ENCODE data around the gene NPIPB6.
"Not testable (repeated sequence)": the region's sequence is repeated elsewhere in the genome, so short reads cannot be mapped to it uniquely, and the experiment has no call there.

NPIPB6 gene

GRCh38 chr16:28363408-28363807 lies at the start of gene NPIPB6:
TSS of gene NPIPB6 (minus strand) at chr16:28363508. CDS start at chr16:28362822, 686 bp downstream.
- in situ Hi-C loops (cut with HindIII; ENCODE audit: low sequenced_read_pairs) = not testable (repeated sequence)

DNA sequence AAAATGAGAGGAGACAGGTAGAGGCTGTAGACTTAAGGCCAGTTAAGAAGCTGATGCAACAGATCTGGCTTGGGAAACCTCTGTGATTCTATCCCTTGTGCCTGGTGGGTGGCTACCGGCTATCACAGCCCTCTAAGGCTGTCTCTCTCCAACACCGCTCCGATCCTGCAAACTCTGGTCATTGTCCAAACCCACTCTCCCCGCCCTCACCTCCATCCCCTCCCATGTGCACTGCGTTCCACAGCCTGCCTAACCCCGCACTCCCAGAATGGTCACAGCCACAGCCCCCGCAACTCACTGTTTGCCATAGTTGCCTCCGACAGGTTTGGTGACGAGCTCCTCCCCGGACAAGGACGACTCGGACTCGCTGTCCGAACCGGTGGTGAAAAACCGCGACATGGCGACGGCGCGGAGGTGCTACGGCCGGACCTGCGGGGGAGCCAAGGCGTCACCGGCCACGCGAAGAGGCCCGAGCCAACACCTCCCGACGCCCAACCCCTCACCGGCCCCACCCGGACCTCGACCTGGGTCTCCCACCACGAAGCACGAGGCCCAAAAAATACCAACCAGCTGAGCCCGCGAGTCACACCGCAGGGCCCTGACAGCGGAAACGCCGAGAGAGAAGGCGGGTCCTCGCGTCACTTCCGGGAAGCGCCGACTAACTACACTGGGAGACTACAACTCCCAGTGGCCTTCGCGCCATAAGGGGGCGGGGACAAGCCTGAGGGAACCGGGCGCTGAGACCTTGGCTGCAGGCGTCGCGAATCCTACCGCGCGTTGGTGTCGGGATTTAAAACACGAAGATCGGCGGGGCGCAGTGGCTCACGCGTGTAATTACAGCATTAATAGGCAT lies 40.1 kb upstream of the NPIPB6 start, which contains the start of gene EIF3CL:
TSS of gene EIF3CL (minus strand) at position 622 of the 853 bp plus-strand sequence. CDS start at position 399, 223 bp downstream.
- in situ Hi-C loops (cut with HindIII; ENCODE audit: low sequenced_read_pairs) = not testable (repeated sequence)

DNA sequence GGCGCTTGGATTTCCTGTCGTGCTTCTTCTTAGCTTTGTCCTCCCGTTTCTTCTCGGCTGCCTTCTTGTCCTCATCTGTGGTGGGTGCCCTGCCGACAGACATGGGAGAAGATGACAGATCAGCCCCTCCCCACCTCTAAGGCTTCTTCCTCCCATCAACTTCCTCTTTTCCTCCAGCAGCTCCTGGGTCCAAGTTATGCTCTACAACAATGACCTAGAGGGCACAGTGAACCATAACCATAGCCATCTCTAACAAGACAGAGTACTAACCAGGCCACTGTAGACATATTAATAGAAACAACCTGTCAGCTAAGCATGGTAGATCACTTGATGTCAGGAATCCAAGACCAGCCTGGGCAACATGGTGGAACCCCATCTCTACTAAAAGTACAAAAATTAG lies 28.7 kb upstream of the NPIPB6 start:
- in situ Hi-C loops (cut with HindIII; ENCODE audit: low sequenced_read_pairs) = not testable (repeated sequence)

DNA sequence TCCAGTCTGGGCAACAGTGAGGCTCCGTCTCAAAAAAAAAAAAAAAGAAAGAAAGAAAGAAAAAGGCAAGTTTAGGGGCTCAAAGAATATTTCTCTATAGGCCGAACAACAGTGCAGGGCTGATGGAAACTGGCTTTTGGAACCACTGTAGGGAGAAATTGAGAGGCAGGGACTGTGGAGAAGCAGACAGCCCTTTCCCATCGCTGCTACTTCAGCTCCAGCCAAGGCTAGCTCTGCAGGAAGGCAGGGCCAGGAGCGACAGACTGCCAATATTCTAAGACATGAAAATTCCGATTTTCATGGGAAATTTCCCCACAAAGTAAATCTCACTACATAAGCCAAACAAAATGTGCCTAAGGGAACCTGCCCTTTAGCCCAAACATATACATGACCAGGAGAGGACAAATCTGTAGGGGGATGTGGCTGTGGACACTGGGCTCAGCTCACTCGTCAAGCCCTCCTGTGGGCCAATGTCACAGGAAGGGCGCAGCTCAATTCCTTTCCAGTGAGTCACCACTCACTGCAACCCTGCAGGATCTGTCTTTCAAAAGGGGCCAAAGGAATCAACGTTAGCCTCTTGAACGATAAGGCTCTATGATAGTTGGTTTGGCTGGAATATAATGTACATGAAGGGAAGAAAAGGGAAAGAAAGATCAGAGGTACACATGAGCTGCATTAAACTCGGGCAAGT lies 19.0 kb upstream of the NPIPB6 start:
- in situ Hi-C loops (cut with HindIII; ENCODE audit: low sequenced_read_pairs) = not testable (repeated sequence)

DNA sequence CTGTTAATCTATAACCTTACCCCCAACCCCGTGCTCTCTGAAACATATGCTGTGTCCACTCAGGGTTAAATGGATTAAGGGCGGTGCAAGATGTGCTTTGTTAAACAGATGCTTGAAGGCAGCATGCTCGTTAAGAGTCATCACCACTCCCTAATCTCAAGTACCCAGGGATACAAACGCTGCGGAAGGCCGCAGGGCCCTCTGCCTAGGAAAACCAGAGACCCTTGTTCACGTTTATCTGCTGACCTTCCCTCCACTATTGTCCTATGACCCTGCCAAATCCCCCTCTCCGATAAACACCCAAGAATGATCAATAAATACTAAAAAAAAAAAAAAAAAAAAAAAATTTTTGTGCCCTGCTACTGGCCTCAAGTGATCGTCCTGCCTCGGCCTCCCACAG lies 14.5 kb upstream of the NPIPB6 start:
- in situ Hi-C loops (cut with HindIII; ENCODE audit: low sequenced_read_pairs) = not testable (repeated sequence)

- in situ Hi-C loops (cut with HindIII; ENCODE audit: low sequenced_read_pairs) = not testable (repeated sequence)
Measured at GRCh38 chr16:28377108-28377625, 13.9 kb upstream of the NPIPB6 start.

- in situ Hi-C loops (cut with HindIII; ENCODE audit: low sequenced_read_pairs) = not testable (repeated sequence)
Measured at GRCh38 chr16:28375115-28375514, 11.8 kb upstream of the NPIPB6 start.

DNA sequence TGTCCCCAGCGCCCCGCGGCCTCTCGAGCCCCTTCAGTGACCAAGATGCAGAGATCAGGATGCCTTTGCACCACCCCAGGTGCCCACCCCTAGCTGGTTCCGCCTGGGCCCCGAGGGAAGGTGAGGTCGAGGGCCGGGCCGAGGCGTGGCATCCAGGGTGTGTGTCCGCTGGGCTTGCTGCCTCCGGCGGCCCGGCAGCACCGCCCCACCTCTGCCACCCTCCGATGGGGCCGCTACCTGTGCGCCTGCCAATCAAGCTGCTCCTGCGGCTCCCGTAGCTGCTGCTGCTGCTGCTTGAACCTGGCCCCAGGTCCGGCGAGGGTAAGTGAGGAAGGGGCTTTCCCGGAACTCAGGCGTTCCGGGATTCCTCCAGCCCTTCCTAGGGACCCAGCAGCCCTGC lies 11.0 kb upstream of the NPIPB6 start:
- in situ Hi-C loops (cut with HindIII; ENCODE audit: low sequenced_read_pairs) = not testable (repeated sequence)

GRCh38 chr16:28367926-28368325 lies 4.6 kb upstream of the NPIPB6 start:
- in situ Hi-C loops (cut with HindIII; ENCODE audit: low sequenced_read_pairs) = not testable (repeated sequence)

- in situ Hi-C loops (cut with HindIII; ENCODE audit: low sequenced_read_pairs) = not testable (repeated sequence)
Measured at GRCh38 chr16:28364268-28365173, 1.2 kb upstream of the NPIPB6 start.

- in situ Hi-C loops (cut with HindIII; ENCODE audit: low sequenced_read_pairs) = not testable (repeated sequence)
Measured at GRCh38 chr16:28362600-28362999, 708 bp downstream of the NPIPB6 start.

GRCh38 chr16:28338230-28338629 lies 25.1 kb downstream of the NPIPB6 start:
- in situ Hi-C loops (cut with HindIII; ENCODE audit: low sequenced_read_pairs) = not testable (repeated sequence)

GRCh38 chr16:28336940-28337710 lies 26.2 kb downstream of the NPIPB6 start:
- in situ Hi-C loops (cut with HindIII; ENCODE audit: low sequenced_read_pairs) = not testable (repeated sequence)

DNA sequence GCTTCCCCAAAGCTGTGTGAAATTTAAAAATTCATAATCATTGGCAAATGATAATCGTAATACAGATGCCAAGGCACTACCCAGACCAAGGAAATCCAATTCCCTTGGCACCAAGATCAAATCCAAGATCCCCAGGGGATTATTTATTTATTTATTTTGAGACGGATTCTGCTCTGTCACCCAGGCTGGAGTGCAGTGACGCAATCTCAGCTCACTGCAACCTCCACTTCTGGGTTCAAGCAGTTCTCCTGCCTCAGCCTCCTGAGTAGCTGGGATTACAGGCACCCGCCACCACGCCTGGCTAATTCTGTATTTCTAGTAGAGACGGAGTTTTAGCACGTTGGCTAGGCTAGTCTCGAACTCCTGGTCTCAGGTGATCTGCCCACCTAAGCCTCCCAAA lies 27.6 kb downstream of the NPIPB6 start:
- in situ Hi-C loops (cut with HindIII; ENCODE audit: low sequenced_read_pairs) = not testable (repeated sequence)

DNA sequence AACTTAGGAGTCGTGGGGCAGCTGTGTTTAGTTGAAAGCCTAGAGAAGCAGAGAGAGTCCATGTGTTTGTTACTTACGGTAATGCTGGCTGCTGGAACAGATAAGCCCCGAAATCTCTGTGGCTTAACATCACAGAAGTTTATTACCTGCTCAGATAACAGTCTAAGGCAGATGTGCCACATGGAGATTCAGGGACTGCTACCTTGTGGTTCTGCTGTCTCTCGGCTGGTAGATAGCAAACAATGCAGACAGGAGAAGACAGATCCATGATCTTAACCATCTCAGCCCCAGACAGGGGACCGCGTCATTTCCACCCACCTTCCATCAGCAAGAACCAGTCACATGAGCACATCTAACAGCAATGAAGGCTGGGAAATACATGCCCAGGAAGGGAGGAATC lies 30.7 kb downstream of the NPIPB6 start:
- in situ Hi-C loops (cut with HindIII; ENCODE audit: low sequenced_read_pairs) = not testable (repeated sequence)

- in situ Hi-C loops (cut with HindIII; ENCODE audit: low sequenced_read_pairs) = not testable (repeated sequence)
Measured at GRCh38 chr16:28330981-28331380, 32.3 kb downstream of the NPIPB6 start.

GRCh38 chr16:28330232-28330631 lies 33.1 kb downstream of the NPIPB6 start:
- in situ Hi-C loops (cut with HindIII; ENCODE audit: low sequenced_read_pairs) = not testable (repeated sequence)

- in situ Hi-C loops (cut with HindIII; ENCODE audit: low sequenced_read_pairs) = no loop called here
Measured at GRCh38 chr16:28326881-28327610, 36.3 kb downstream of the NPIPB6 start.

- in situ Hi-C loops (cut with HindIII; ENCODE audit: low sequenced_read_pairs) = no loop called here
Measured at GRCh38 chr16:28324887-28325279, 38.4 kb downstream of the NPIPB6 start.

All from endothelial cell of hepatic sinusoid (primary cell).